ENCODE measurements around the gene RGP1. TPM values are rescaled to one million over a fixed set of nuclear protein-coding genes. Genes with fewer than 3 reads are reported as not detected.

RGP1 gene
- total and polyA plus RNA-seq, 4 donors = 11.0 to 32.4 (median 21.5) TPM

- Histone ChIP-seq H3K9me3 (ENCODE audit: control insufficient read depth, low read length) (no peaks in the 10 kb centered on the region), H3K27ac (ENCODE audit: low read depth in 1 of 2, low read length in 2 of 2) (no peak overlapping the region), H3K4me3 (ENCODE audit: low read length in 2 of 2) (no peak overlapping the region), H3K4me1 (ENCODE audit: control insufficient read depth in 1 of 2, insufficient read depth in 2 of 2, low read length in 2 of 2) (no peaks in the 10 kb centered on the region), H3K36me3 (ENCODE audit: control insufficient read depth in 1 of 2, insufficient read depth in 2 of 2, low read length in 1 of 2) (peaks cover 13 to 63% of the 10 kb centered on the region in 2 donors), H3K27me3 (ENCODE audit: control insufficient read depth in 1 of 2, insufficient read depth in 2 of 2, low read length in 1 of 2) (no peaks in the 10 kb centered on the region)
- WGBS, 2 donors = 90% methylated on average over 4 of the region's 4 CpGs
- ATAC-seq (ENCODE audit: low FRiP score) (no peak), DNase-seq (no peak)
- intact Hi-C loops (cut with DNase I) = no loop called here
Measured at GRCh38 chr9:35708146-35708545, 40.9 kb upstream of the RGP1 start.

DNA sequence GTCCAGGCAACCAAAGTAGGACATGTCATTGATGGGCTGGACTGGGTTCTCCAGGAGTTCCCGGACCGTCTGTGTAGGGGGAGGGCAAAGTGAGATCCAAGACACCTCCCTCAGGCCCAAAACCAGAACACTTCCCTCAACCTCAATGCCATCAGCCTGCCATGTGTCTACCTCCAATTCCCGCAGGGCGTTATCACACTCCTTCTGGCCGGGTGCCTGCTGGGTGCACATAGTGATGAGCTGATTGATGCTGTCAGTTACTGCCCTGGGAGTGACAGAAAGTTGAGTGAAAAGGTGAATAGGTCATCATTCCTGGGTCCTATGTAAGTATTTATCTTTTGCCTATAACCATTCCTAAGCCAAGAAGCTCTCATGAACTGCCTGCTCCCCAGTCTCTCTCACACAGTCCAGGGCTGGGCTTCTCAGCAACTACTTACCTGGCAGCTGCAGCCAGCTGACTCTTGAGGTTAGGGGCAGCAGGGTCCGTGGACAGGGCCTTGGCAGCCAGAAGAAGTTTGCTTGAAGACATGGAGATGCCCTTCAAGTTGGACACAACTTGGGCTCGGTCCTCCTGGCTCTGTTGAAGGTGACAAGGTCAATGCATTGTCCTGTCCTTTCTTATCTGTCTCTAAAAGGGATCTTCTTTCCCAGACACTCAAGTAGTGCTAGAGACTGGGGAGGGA, 38.1 kb upstream of the RGP1 start:
- intact Hi-C loops (cut with DNase I) = no loop called here
- no peak overlapping the region for H3K27ac ChIP-seq (ENCODE audit: low read depth in 1 of 2, low read length in 2 of 2)
- H3K27me3 ChIP-seq (ENCODE audit: control insufficient read depth in 1 of 2, insufficient read depth in 2 of 2, low read length in 1 of 2) = no peaks in the 10 kb centered on the region
- no peaks in the 10 kb centered on the region for H3K9me3 ChIP-seq (ENCODE audit: control insufficient read depth, low read length)
- ATAC-seq (ENCODE audit: low FRiP score) = no peak
- H3K36me3 ChIP-seq (ENCODE audit: control insufficient read depth in 1 of 2, insufficient read depth in 2 of 2, low read length in 1 of 2) = peaks cover 8 to 54% of the 10 kb centered on the region in 2 donors
- H3K4me1 ChIP-seq (ENCODE audit: control insufficient read depth in 1 of 2, insufficient read depth in 2 of 2, low read length in 2 of 2) = no peaks in the 10 kb centered on the region
- WGBS, 2 donors = 69% methylated on average over 7 of the region's 7 CpGs
- DNase-seq = no peak
- H3K4me3 ChIP-seq (ENCODE audit: low read length in 2 of 2) = no peak overlapping the region

DNA sequence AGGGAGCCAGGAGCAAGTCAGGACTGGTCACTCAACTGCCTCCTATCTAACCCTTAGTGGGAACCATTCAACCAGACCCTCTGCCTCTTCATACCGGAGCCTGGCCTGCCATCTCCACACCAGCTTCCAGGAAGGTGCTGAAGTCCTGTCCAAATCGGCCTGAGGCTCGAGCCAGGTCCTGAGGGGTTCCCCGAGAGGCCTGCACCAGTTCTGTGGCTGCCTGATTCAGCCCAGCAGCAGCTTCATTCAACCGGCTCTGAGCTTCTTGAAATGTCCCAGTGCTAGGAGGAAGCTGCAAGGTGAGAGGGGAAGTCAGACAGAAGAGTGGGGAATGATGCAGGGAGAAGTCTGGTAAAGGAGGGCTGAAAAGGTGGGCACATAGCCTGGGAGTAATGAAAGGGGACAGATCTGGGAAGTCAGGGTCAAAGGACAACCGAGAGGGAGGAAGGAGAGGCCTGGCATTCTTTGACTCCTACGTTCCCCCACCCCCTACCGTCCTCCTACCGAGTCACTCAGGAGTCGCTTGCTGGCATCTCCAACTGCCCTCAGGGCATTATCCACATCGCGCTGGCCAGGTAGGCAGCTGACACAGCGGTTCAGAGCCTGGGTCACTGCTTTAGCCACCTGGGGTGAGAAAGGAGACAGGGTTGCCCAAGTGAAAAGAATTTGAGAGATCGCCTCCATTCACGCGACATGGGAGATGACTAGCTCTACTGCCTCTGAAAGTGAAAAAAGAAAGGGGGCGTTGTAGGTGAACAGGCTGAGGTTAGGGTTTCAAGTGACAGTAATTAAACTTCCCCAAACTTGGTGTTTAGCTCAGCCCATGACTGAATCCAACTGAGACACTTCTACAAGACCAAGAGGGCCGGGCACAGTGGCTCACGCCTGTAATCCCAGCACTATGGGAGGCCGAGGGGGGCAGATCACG, 37.3 kb upstream of the RGP1 start:
- Histone ChIP-seq H3K27ac (ENCODE audit: low read depth in 1 of 2, low read length in 2 of 2) (no peak overlapping the region), H3K4me1 (ENCODE audit: control insufficient read depth in 1 of 2, insufficient read depth in 2 of 2, low read length in 2 of 2) (no peaks in the 10 kb centered on the region), H3K36me3 (ENCODE audit: control insufficient read depth in 1 of 2, insufficient read depth in 2 of 2, low read length in 1 of 2) (peaks cover 8 to 48% of the 10 kb centered on the region in 2 donors), H3K9me3 (ENCODE audit: control insufficient read depth, low read length) (no peaks in the 10 kb centered on the region), H3K4me3 (ENCODE audit: low read length in 2 of 2) (no peak overlapping the region), H3K27me3 (ENCODE audit: control insufficient read depth in 1 of 2, insufficient read depth in 2 of 2, low read length in 1 of 2) (no peaks in the 10 kb centered on the region)
- WGBS, 2 donors = 80 to 82% methylated on average over 21 of the region's 21 CpGs
- DNase-seq (no peak), ATAC-seq (ENCODE audit: low FRiP score) (no peak)
- intact Hi-C loops (cut with DNase I) = no loop called here

DNA sequence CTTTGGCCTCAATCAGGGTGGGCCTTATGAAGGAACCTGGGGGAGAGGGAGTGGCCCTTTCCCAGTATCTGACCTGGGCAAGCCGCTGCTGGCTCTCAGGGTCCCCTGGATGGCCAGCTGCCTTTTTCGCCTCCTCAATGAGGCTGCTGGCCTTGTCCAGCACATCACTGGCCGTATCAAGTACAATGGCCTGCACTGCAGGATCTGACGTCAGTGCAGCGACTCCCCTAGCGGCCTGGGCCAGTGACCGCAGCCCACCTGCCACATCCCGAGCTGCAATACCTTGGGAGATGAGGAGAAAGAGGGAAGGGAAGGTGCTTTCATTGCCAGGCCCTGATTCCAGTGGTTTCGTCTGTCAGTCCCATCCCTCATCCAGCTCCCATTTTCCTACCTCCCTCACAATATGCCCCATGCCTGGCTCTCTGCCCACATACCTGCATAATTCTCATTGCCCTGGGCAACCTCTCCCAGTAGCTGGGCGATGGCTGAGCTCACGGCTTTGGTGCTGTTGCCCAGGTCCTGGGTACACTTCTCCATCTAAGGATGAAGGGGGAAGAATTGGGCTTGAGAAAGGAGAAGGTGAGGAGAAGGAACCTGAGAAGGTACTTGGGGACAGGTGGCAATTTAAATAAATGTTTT, 36.2 kb upstream of the RGP1 start:
- no peaks in the 10 kb centered on the region for H3K9me3 ChIP-seq (ENCODE audit: control insufficient read depth, low read length)
- no peaks in the 10 kb centered on the region for H3K4me1 ChIP-seq (ENCODE audit: control insufficient read depth in 1 of 2, insufficient read depth in 2 of 2, low read length in 2 of 2)
- DNase-seq (peak; percentile 21 to 55), ATAC-seq (ENCODE audit: low FRiP score) (no peak)
- no peak overlapping the region for H3K4me3 ChIP-seq (ENCODE audit: low read length in 2 of 2)
- intact Hi-C loops (cut with DNase I) = no loop called here
- 78 to 84% methylated on average over 11 of the region's 11 CpGs for WGBS, 2 donors
- no peak overlapping the region for H3K27ac ChIP-seq (ENCODE audit: low read depth in 1 of 2, low read length in 2 of 2)
- no peaks in the 10 kb centered on the region for H3K27me3 ChIP-seq (ENCODE audit: control insufficient read depth in 1 of 2, insufficient read depth in 2 of 2, low read length in 1 of 2)
- peaks cover 17 to 49% of the 10 kb centered on the region in 2 donors for H3K36me3 ChIP-seq (ENCODE audit: control insufficient read depth in 1 of 2, insufficient read depth in 2 of 2, low read length in 1 of 2)

DNA sequence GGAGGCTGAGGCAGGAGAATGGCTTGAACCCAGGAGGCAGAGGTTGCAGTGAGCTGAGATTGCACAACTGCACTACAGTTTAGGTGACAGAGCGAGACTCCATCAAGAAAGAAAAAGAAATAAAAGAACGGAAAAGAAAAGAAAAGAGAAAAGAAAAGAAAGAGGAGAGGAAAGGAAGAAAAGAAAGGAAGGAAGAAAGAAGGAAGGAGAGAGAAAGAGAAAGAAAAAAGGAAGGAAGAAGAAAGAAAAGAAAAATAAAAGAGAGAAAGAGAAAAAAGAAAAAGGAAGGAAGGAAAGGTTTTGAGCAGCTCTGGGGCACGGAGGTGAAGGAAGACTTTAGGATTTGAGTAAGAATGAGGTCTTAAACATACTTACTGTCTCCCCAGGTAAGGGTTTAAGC, 35.5 kb upstream of the RGP1 start:
- Histone ChIP-seq H3K27ac (ENCODE audit: low read depth in 1 of 2, low read length in 2 of 2) (no peak overlapping the region), H3K27me3 (ENCODE audit: control insufficient read depth in 1 of 2, insufficient read depth in 2 of 2, low read length in 1 of 2) (no peaks in the 10 kb centered on the region), H3K4me3 (ENCODE audit: low read length in 2 of 2) (no peak overlapping the region), H3K9me3 (ENCODE audit: control insufficient read depth, low read length) (no peaks in the 10 kb centered on the region), H3K36me3 (ENCODE audit: control insufficient read depth in 1 of 2, insufficient read depth in 2 of 2, low read length in 1 of 2) (peaks cover 17 to 47% of the 10 kb centered on the region in 2 donors), H3K4me1 (ENCODE audit: control insufficient read depth in 1 of 2, insufficient read depth in 2 of 2, low read length in 2 of 2) (no peaks in the 10 kb centered on the region)
- 88 to 92% methylated on average over 3 of the region's 3 CpGs for WGBS, 2 donors
- intact Hi-C loops (cut with DNase I) = no loop called here
- DNase-seq = no peak
- ATAC-seq (ENCODE audit: low FRiP score) = no peak

DNA sequence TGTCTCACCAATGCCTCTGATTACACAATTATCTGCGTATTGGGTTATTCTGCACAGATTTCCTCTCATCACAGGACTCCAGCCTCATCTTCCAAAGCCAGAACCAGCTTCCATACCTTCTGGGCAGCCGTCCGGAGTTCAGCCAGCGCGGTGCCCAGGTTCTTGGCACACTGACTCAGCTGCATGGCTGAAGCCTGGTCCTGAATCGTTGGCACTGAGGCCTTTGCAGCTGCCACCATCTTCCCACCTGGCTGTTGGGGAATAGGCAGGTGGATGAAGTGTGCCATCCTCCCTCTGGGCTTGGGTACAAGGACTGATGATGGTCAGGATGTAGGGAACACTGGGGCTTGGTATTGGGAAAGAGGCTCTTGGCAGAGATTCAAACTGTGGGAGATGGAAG, 35.0 kb upstream of the RGP1 start:
- Histone ChIP-seq H3K9me3 (ENCODE audit: control insufficient read depth, low read length) (no peaks in the 10 kb centered on the region), H3K4me1 (ENCODE audit: control insufficient read depth in 1 of 2, insufficient read depth in 2 of 2, low read length in 2 of 2) (no peaks in the 10 kb centered on the region), H3K27ac (ENCODE audit: low read depth in 1 of 2, low read length in 2 of 2) (no peak overlapping the region), H3K36me3 (ENCODE audit: control insufficient read depth in 1 of 2, insufficient read depth in 2 of 2, low read length in 1 of 2) (peaks cover 17 to 51% of the 10 kb centered on the region in 2 donors), H3K27me3 (ENCODE audit: control insufficient read depth in 1 of 2, insufficient read depth in 2 of 2, low read length in 1 of 2) (no peaks in the 10 kb centered on the region), H3K4me3 (ENCODE audit: low read length in 2 of 2) (no peak overlapping the region)
- DNase-seq = peak; percentile 29 to 59
- WGBS, 2 donors = 73 to 78% methylated on average over 6 of the region's 6 CpGs
- intact Hi-C loops (cut with DNase I) = no loop called here
- no peak for ATAC-seq (ENCODE audit: low FRiP score)

GRCh38 chr9:35714579-35715252, 34.4 kb upstream of the RGP1 start:
- H3K4me3 ChIP-seq (ENCODE audit: low read length in 2 of 2) = no peak overlapping the region
- intact Hi-C loops (cut with DNase I) = no loop called here
- H3K27ac ChIP-seq (ENCODE audit: low read depth in 1 of 2, low read length in 2 of 2) = peak overlapping the region in 1 of 2 donors; percentile 4
- DNase-seq (peak in 1 of 2 donors; percentile 16), ATAC-seq (ENCODE audit: low FRiP score) (no peak)
- WGBS, 2 donors = 91 to 93% methylated on average over 13 of the region's 13 CpGs
- H3K4me1 ChIP-seq (ENCODE audit: control insufficient read depth in 1 of 2, insufficient read depth in 2 of 2, low read length in 2 of 2) = no peaks in the 10 kb centered on the region
- peaks cover 18 to 57% of the 10 kb centered on the region in 2 donors for H3K36me3 ChIP-seq (ENCODE audit: control insufficient read depth in 1 of 2, insufficient read depth in 2 of 2, low read length in 1 of 2)
- H3K27me3 ChIP-seq (ENCODE audit: control insufficient read depth in 1 of 2, insufficient read depth in 2 of 2, low read length in 1 of 2) = no peaks in the 10 kb centered on the region
- no peaks in the 10 kb centered on the region for H3K9me3 ChIP-seq (ENCODE audit: control insufficient read depth, low read length)

DNA sequence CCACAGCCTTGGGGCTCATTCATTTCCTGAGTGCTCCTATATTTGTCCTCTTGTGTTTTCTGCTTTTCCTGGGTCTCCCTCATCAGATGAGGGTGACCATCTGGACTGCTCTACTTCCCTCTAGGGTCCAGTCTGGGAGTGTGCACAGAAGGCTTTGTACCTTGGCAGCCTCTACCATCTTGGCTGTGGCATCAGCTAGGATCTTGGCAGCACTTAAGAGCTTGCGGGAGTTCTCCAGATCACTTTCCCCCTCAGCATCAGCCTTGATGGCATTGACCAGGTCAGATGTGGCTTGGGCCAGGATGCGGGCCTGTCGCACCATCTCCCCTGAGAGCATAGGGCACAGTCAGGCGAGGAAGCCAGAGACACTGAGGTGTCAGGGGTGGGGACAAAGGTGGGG, 32.9 kb upstream of the RGP1 start:
- WGBS, 2 donors = 42 to 47% methylated on average over 4 of the region's 4 CpGs
- no peak overlapping the region for H3K4me3 ChIP-seq (ENCODE audit: low read length in 2 of 2)
- no peaks in the 10 kb centered on the region for H3K27me3 ChIP-seq (ENCODE audit: control insufficient read depth in 1 of 2, insufficient read depth in 2 of 2, low read length in 1 of 2)
- peak overlapping the region in 1 of 2 donors; percentile 22 for H3K27ac ChIP-seq (ENCODE audit: low read depth in 1 of 2, low read length in 2 of 2)
- intact Hi-C loops (cut with DNase I) = no loop called here
- H3K36me3 ChIP-seq (ENCODE audit: control insufficient read depth in 1 of 2, insufficient read depth in 2 of 2, low read length in 1 of 2) = peaks cover 21 to 60% of the 10 kb centered on the region in 2 donors
- ATAC-seq (ENCODE audit: low FRiP score) (peak; percentile 42), DNase-seq (peak; percentile 45 to 67)
- H3K4me1 ChIP-seq (ENCODE audit: control insufficient read depth in 1 of 2, insufficient read depth in 2 of 2, low read length in 2 of 2) = no peaks in the 10 kb centered on the region
- no peaks in the 10 kb centered on the region for H3K9me3 ChIP-seq (ENCODE audit: control insufficient read depth, low read length)

Data from aorta (tissue), 5 donors.